Activated CD8-positive, alpha-beta memory T cell treated with anti-CD3 and anti-CD28 coated beads, Interleukin-2, amount 50 U/mL, for 1 hour (primary cell): ENCODE measurements around the gene HOMER2.
A peak's percentile ranks its signal among the peaks of the same experiment; 100 is the strongest.
"Not testable (repeated sequence)": the region's sequence is repeated elsewhere in the genome, so short reads cannot be mapped to it uniquely, and the experiment has no call there.

ENCODE experiments used
- DNase-seq: peaks from one replicate; pipeline ENCODE4 v3.0.0-alpha.2; 2020; ENCODE audit errors: extremely low read depth

Gene HOMER2

GRCh38 chr15:82952158-82953081 lies at the start of gene HOMER2:
Gene HOMER2, minus strand, starts transcription at chr15:82952720. Its CDS starts 185 bp downstream, at chr15:82952535.
- DNase-seq: no peak

- DNase-seq: not testable (repeated sequence)
Measured at GRCh38 chr15:83000672-83001031, 48.1 kb upstream of the HOMER2 start.

- no peak for DNase-seq
Measured at GRCh38 chr15:82999905-83000671, 47.6 kb upstream of the HOMER2 start.

- DNase-seq: no peak
Measured at GRCh38 chr15:82999426-82999825, 46.9 kb upstream of the HOMER2 start.

GRCh38 chr15:82995938-82996337 lies 43.4 kb upstream of the HOMER2 start:
- DNase-seq: no peak

GRCh38 chr15:82995076-82995475 lies 42.6 kb upstream of the HOMER2 start:
- no peak for DNase-seq

- no peak for DNase-seq
Measured at GRCh38 chr15:82993144-82993543, 40.6 kb upstream of the HOMER2 start.

GRCh38 chr15:82992436-82992998 lies 40.0 kb upstream of the HOMER2 start:
- DNase-seq: no peak

GRCh38 chr15:82986442-82986780 lies 33.9 kb upstream of the HOMER2 start:
- no peak for DNase-seq

GRCh38 chr15:82985688-82986441 lies 33.3 kb upstream of the HOMER2 start, which contains the start of gene RAMAC:
Gene RAMAC, plus strand, starts transcription at chr15:82986210. Its CDS starts 2,809 bp downstream, at chr15:82989019.
- DNase-seq: peak; percentile 95

GRCh38 chr15:82980981-82981380 lies 28.5 kb upstream of the HOMER2 start:
- DNase-seq: no peak

GRCh38 chr15:82979726-82980125 lies 27.2 kb upstream of the HOMER2 start:
- no peak for DNase-seq

GRCh38 chr15:82978438-82978837 lies 25.9 kb upstream of the HOMER2 start:
- DNase-seq: no peak

GRCh38 chr15:82977076-82977475 lies 24.6 kb upstream of the HOMER2 start:
- no peak for DNase-seq

- DNase-seq: no peak
Measured at GRCh38 chr15:82972990-82973389, 20.5 kb upstream of the HOMER2 start.

GRCh38 chr15:82971218-82971984 lies 18.9 kb upstream of the HOMER2 start:
- no peak for DNase-seq

- no peak for DNase-seq
Measured at GRCh38 chr15:82970696-82971095, 18.2 kb upstream of the HOMER2 start.

GRCh38 chr15:82970078-82970686 lies 17.7 kb upstream of the HOMER2 start:
- no peak for DNase-seq

- DNase-seq: no peak
Measured at GRCh38 chr15:82969353-82969752, 16.8 kb upstream of the HOMER2 start.

GRCh38 chr15:82968066-82968465 lies 15.5 kb upstream of the HOMER2 start:
- DNase-seq: no peak

- no peak for DNase-seq
Measured at GRCh38 chr15:82966671-82967071, 14.2 kb upstream of the HOMER2 start.
